NCI-H345 treated with DMSO at 0.1 percent for 48 hours (cell line): ENCODE data around the gene ZBTB46.
"Not testable (repeated sequence)": the region's sequence is repeated elsewhere in the genome, so short reads cannot be mapped to it uniquely, and the experiment has no call there.

Experiments
- DNase-seq: peaks from one replicate; lab custom pipeline; 2025; ENCODE audit not compliant: unreplicated experiment; lab: John Stamatoyannopoulos, UW

ZBTB46 gene

DNA sequence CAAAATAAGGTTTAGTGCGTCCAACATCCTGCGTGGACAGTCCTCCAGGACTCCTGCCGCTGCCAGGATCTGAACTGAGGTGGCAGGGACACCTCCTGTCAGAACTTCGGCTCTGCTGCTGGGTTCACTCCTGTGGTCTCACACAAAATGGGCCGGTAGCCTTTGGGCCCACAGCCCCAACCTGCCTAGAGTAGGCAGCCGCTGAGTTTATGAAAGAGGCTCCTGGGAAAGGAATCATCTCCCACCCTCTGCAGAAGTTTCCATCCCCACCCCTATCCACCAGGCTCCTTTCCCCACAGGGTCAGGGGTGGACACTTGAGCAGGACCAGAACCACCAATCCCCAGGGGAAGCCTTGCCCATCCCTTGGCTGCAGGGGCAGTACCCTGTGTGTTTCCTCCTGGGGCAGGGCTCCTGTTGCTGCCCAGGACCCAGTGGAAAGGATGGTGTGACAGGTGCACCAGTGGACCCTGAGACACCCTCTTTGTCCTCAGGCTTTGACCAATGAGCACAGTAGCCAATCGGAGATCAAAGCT is 28.2 kb upstream of the ZBTB46 start:
- no peak for DNase-seq

GRCh38 chr20:63858393-63859165 is 27.5 kb upstream of the ZBTB46 start:
- no peak for DNase-seq

- DNase-seq = no peak
Observed at GRCh38 chr20:63857764-63858392, 26.8 kb upstream of the ZBTB46 start.

DNA sequence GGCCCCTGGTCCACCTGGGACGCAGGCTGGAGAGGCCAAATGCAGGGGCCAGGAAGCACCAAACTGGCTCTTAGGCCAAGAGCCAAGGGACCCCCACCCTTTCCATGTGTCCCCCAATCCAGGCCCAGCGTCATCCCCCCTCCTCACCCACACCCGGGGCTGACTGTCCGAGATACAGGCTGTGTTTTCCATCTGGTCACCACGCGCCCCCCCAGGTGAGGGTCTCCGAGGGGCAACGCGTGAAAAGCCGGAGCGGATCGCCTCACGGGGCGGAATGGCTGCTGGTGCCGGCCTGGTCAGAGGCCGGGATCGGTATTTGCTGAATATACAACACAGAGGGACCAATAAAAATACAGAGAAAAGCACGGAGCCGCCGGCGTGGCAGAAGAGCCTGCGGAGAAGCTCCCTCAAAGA is 25.0 kb upstream of the ZBTB46 start:
- no peak for DNase-seq

- DNase-seq = no peak
Observed at GRCh38 chr20:63855363-63856097, 24.5 kb upstream of the ZBTB46 start.

DNA sequence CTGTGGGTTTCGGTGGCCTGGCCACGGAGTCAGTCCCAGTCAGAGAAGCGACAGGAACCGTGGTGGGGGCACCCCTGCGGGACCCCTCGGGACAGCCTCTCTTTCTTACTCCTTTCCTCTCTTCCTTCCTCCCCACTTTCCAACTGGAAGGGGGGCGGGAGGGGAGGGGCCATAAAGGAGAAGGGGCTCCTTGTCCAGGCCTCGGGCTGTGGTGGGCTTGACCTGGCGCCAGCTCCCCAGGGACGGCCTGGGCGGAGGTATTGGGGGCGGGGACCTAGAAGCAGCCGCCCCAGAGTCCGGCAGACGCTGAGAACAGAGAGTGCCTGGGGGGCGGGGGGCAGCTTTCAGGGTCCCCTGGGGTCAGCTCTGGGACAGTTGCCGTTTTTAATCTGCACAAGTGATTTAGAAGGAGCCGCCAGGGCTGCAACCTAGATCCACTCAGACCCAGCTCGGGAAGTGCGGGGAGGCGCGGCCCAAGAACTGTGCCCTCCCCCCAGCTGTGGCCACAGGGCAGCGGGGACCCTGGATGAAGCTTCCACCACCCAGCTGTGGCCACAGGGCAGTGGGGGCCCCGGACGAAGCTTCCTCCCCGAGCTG is 23.8 kb upstream of the ZBTB46 start:
- no peak for DNase-seq

DNA sequence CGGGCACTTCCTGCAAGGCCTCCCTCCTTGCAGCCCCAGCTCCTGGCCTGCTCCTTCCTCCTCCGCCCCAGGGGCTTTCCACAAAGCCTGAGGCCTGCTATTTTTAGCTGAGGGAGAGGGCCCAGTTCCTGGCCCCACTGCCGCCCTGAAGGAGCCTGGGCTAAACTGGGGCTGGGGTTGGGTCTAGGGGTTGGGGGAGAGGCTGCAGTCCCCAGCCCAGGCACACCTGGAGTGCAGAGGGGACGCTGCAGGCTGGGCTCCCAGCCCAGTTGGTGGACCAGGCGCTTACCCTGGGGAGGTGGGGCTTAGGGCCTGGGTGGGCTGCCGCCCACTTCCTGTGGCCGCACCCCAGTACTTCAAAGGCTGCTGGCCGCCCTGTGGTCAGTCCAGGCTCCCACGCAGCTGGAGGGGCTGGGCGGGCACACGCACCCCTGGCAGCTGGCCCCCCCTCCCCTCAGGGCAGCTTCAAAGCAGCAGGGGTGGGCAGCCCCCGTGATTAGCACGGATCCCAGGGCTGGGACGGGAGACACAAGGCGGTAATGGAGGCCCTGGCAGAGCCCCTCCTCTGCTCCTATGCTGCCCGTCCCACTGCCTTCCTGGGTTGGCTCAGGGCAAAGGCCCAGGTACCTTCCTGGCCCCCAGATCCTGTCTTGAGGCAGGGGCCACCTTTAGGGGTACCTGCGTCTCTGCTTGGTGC is 23.2 kb upstream of the ZBTB46 start:
- no peak for DNase-seq

- not testable (repeated sequence) for DNase-seq
Observed at GRCh38 chr20:63853733-63854068, 22.6 kb upstream of the ZBTB46 start.

DNA sequence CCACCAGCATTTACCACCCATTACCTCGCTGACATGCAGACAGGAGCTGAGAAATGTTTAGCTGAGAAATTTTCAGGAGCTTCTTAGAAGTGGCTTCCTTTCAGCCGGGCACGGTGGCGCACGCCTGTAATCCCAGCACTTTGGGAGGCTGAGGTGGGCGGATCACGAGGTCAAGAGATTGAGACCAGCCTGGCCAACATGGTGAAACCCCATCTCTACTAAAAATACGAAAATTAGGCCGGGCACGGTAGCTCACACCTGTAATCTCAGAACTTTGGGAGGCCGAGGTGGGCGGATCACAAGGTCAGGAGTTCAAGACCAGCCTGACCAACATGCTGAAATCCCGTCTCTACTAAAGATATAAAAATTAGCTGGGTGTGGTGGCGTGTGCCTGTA is 20.5 kb upstream of the ZBTB46 start:
- DNase-seq = not testable (repeated sequence)

DNA sequence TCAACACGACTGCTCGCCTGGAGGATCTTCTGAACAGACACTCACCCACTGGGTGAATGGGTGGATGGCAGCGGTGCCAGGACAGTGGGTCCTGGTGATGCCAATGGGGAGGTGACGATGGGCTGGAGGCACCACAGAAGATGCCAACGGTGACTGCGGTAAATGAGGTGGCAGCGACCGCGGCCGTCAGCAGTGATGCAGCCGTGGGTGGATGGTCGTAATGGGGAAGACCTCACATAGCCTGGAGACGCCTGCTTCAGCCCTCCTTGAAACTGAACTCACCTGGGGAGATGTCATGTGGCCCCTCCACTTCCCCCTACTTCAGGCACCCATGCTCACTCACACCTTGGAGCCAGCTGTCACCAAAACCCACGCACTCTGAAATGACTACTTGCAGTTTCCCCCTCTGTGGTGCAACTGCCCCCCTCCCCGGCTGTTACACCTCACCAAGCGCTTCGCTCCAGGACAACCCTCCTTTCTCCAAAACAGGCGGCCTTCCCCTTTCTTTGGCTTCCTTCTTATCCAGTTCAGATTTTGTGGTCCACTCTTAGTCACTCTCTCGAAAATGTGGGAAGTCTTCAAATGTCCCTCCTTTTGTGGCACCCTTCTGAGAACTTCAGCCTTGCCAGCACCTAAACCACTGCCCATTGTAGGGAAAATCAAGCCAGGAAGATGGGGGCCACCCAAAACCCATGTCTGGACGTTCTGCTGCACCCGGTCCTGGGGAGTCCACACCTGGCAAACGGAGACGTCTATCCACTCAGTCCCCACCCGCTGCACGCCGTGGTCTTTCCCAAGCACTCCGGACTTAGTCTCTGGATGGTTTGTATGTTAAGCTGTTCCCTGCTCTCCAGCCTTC is 19.9 kb upstream of the ZBTB46 start:
- DNase-seq = no peak

DNA sequence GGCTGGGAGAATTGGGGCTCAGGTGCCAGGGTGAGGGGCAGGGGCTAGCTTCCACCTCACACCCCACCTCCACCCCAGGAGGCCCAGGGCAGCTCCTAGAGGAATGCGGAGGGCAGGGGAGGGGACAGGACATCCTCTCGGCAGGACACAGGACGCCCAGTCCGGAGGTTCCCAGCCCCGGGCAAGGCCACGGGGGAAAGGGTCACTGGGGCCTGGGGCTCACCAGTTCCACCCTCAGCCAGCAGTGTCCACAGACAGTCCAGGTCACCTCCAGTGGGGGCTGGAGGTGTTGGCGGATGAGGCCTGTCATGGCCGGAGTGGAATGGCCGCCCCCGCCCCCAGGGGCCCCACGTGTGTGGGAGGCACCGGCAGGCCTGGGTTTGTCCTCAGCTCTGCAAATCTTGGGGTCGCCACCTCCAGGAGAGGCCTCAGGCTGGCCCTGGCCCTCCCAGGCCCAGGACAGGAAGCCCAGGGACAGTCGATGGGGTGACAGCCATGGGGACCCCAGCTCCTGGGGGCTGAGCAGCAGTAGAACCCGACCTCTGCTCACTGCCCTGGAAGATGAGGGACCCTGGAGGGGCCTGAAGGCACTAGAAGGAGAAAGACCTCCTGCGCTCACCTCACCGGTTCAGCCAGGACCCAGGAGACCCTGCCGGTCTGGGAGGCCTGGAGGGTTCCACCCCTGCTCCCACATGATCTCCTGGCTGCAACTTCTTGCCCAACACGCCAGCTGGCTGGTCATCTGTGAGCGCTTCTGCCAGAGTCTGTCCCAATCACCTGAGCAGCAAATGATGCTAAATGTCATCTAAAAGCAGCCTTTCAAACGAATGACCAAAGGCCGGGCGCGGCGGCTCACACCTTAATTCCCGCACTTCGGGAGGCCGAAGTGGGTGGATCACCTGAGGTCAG is 17.2 kb upstream of the ZBTB46 start:
- no peak for DNase-seq

- DNase-seq = no peak
Observed at GRCh38 chr20:63847237-63848002, 16.4 kb upstream of the ZBTB46 start.

- no peak for DNase-seq
Observed at GRCh38 chr20:63846888-63847236, 15.8 kb upstream of the ZBTB46 start.

GRCh38 chr20:63846128-63846771 is 15.2 kb upstream of the ZBTB46 start:
- DNase-seq = no peak

DNA sequence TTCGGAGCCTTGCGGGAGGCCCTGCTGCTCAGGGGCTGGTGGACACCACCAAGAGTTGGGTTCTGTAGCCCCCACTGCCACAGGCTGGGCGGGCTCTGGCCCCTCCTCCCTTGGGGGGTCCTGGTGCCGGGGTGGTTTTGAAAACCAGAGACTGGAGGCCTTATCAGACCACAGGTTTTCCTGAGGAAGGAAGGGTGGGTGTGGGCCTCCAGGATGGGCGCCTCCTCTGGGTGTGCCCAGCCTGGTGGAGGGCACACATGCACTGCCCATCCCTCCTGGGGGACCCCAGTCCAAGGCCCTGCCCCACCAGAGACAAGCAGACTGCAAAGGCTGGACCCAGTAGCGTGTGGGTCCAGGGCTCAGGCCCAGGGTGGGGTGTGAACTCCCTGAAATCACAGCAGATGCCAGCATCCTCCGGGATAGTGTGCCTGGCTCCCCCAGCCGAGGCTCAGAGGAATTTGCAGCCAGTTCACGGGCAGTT is 13.5 kb upstream of the ZBTB46 start:
- DNase-seq = no peak

GRCh38 chr20:63843778-63844177 is 12.7 kb upstream of the ZBTB46 start:
- peak; percentile 22 for DNase-seq

GRCh38 chr20:63843222-63843621 is 12.2 kb upstream of the ZBTB46 start:
- DNase-seq = no peak

DNA sequence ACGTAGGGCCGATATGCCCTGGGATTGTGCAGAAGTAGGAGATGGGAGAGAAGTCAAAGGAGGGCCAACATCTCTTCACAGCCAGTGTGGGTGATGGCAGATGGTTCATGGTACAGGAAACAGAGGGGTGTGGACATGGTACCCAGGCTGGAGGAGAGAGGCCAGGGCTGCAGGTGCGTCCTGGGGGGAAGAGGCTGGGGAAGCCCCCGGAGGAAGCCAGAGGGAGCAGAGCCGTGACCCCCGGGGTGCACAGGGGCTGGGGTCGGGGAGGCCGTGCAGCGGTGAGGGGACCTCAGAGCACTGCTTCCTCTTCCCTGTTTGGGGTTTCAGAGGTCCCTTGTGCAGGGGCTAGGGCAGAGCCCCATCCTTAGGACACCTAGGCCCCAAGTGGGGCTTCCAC is 11.2 kb upstream of the ZBTB46 start:
- DNase-seq = no peak
